Sigmoid colon (tissue), 4 donors: ENCODE data around the gene GPX3.

Experiments
- EP300 ChIP-seq, 4 donors: sonication (generic); formaldehyde crosslinking; IDR thresholded peaks; one replicate each; pipeline ENCODE4 v1.6.1; 2017; ENCODE audit warnings: antibody characterized with exemption in 4 of 4
- POLR2A ChIP-seq, 2 donors: fragments of 450-650 bp; IDR thresholded peaks; one replicate each; pipeline ENCODE4 v1.6.1; 2016; ENCODE audit warnings: antibody characterized with exemption in 2 of 2, mild to moderate bottlenecking in 2 of 2, moderate library complexity in 2 of 2
- POLR2AphosphoS5 ChIP-seq, 4 donors: sonication (generic); formaldehyde crosslinking; IDR thresholded peaks; one replicate each; pipeline ENCODE4 v1.6.1; 2017; ENCODE audit warnings: antibody characterized with exemption in 4 of 4
- TF ChIP-seq, protein P1 (sequence below), 4 experiments: fragments of 450-650 bp in 3 of 4; fragments of 200-600 bp in 1 of 4; IDR thresholded peaks; one replicate each; pipeline ENCODE4 v1.5.1; 2016 to 2019; ENCODE audit warnings: antibody characterized with exemption in 4 of 4, mild to moderate bottlenecking in 3 of 4, moderate library complexity in 2 of 4

DNA sequence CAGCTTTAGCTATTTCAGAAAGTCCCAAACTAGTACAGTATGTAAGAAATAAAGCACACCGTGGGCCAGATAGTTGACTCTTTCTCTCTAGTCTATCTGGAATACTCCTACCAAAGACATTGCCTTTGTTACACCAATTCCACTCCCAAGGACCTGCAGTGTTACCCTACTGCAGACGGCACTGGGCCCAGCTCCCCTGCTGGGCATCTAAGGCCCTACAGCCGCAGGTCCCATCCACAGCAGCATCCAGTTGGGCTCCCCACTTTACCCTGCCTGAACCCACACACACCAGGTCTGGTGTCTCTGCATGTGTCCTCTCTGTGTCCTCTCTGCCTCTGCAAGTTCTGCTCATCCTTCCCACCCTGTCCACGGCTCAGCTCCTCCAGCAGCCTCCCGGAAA lies 37.9 kb downstream of the GPX3 start:
- TF ChIP-seq, protein P1, sequence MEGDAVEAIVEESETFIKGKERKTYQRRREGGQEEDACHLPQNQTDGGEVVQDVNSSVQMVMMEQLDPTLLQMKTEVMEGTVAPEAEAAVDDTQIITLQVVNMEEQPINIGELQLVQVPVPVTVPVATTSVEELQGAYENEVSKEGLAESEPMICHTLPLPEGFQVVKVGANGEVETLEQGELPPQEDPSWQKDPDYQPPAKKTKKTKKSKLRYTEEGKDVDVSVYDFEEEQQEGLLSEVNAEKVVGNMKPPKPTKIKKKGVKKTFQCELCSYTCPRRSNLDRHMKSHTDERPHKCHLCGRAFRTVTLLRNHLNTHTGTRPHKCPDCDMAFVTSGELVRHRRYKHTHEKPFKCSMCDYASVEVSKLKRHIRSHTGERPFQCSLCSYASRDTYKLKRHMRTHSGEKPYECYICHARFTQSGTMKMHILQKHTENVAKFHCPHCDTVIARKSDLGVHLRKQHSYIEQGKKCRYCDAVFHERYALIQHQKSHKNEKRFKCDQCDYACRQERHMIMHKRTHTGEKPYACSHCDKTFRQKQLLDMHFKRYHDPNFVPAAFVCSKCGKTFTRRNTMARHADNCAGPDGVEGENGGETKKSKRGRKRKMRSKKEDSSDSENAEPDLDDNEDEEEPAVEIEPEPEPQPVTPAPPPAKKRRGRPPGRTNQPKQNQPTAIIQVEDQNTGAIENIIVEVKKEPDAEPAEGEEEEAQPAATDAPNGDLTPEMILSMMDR (IDR thresholded peaks at IDR 0.05): no peak
- no peak for TF ChIP-seq EP300 (IDR thresholded peaks at IDR 0.05)
- no peak for TF ChIP-seq POLR2A (IDR thresholded peaks at IDR 0.05)
- no peak for TF ChIP-seq POLR2AphosphoS5 (IDR thresholded peaks at IDR 0.05)
